GM18517 (cell line): ENCODE measurements around the gene BNC1.

Experiments
- ATAC-seq: cut with Tn5 transposase; IDR thresholded peaks from one replicate; pipeline ENCODE4 v1.9.1; 2021; ENCODE audit warnings: mild to moderate bottlenecking, moderate library complexity; ENCODE audit not compliant: unreplicated experiment

BNC1 gene

GRCh38 chr15:83284559-83285283 is at the start of gene BNC1:
BNC1 (minus strand) TSS chr15:83284664; CDS start chr15:83284628, 36 bp downstream.
- ATAC-seq = no peak

- ATAC-seq = no peak
Measured at GRCh38 chr15:83327041-83327440, 42.6 kb upstream of the BNC1 start.

DNA sequence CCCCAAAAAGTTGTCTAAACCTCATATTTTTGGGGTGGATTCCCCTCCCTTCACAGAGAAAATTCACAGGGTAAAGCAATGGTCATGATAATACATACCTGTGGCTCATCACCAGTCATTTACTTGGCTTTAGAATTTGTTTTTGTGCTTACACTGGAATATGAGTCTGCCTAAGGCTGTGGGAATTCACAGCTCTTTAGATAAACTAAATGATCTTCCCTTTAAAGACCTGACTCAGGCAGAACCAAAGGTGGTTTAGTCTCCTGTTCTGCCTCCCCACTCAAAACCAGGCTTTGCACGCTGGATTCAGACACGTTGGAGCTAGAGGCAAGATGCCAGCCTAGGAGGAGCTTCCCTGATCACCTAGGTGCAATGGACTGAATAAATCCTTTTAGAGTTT is 40.3 kb upstream of the BNC1 start:
- ATAC-seq = no peak

DNA sequence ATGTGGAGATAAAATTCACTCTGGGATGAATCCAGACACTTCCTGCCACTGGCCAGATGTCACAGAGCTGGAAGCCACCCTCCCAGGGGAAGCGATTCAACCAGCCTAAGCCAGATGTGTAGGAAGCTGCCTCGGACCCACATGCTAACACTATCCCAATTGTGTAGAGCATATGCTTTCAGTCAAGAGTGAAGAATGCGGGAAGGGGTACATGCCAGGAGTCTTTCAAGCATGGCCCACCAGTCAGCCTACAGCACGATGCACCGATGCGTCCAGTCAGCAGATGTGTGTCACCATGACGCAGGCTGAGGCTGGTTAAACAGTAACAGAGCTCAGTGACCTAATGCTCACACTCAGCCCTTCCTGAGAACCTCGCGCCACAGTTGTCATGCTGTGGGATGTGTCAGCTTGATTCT is 38.8 kb upstream of the BNC1 start:
- no peak for ATAC-seq

DNA sequence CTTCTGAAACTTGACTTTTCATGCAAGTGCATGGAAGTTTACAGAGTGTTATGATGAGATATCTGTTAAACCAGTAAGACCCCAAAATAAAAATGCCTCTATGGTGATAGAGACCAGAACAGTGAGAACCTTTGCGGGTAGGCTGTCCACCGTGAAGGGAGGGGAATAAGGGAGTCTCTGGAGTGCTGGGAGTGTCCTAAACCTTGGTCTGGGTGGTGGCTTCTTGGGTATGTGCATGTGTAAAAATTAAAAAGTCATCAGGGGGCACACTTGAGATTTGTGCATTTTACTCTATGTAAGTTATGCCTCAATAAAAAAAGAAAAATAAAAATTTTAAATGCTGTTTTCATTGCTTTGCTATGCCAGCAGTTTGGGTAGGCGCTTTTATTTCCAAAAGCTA is 38.2 kb upstream of the BNC1 start:
- no peak for ATAC-seq

DNA sequence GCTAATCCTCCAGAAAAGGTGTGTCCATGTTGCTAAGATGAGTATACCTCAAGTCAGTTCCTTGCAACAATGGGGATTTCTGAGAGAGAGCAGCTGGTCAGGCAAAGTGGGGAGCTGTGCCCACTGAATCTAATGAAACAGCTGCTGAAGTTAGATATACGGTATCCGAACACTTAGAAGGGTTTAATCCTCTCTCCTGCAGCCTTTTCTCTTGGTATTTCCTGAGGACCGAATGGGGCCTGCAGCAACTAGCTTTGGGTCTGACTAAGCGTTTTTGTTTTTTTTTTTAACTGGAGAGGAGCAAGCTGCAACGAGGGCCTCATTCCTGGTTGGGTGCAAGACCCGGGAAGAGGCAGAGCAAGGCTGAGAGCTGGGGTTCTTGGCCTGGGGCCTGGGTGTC is 37.6 kb upstream of the BNC1 start:
- ATAC-seq = no peak

DNA sequence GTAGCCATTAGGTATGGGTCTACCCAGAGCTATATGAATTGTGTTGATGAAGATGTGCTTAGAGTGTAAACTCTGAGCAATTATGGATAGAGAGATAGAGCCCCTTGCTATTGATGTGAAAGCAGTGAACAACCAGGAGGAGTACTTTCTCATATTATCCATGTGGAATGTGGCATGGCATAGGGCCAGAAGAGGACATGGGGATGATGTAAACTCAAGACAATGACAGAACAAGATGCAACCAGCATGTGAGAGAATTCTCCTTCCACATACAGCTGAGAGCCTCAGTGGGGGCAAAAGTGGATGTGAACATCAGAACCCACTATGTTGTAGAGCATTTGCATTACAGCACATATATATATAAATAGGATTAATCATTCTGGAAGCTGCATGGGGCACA is 36.4 kb upstream of the BNC1 start:
- no peak for ATAC-seq

GRCh38 chr15:83320404-83320803 is 35.9 kb upstream of the BNC1 start:
- ATAC-seq = no peak

- no peak for ATAC-seq
Measured at GRCh38 chr15:83319771-83320170, 35.3 kb upstream of the BNC1 start.

DNA sequence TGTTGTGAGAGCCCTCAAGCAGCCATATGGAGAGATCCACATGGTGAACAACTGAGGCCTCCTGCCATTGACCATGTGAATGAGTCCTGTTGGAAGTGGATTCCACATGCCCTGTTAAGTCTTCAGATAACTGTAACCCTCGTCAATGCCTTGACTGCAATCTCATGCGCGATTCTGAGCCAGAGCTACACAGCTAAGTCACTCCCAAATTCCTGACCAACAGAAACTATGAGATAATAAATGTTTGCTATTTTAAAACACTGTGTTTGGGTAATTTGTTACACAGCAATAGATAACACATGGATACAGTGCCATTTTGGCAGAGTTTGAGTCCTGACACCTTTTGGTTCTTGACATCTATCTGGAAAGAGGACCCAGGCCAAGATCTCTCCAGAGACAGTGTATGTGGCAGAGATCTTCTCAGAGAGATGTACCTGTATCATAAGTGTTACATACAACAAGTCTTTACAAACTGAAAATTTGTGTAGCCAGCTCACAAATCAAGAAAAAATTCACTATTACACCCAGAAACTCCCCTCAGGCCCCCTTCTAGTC is 34.5 kb upstream of the BNC1 start:
- no peak for ATAC-seq

DNA sequence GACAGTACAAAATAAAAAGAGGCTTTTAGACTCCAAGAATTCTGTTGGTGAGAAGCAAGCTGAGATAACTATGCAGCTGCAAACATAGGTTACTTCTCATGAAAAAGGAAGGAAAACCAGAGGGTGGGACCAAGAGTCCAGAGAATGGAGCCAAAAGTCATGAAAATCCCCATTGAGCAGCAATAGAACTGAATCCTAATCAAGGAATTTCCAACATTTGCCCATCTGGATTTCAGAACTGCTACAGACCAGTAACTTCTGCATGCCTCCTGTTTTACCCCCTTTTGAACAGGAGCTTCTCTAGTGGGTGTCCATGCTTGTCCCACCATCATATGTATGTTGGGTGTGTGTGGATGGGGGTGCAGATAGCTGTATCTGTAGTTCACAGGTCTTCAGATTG is 33.6 kb upstream of the BNC1 start:
- ATAC-seq = no peak

DNA sequence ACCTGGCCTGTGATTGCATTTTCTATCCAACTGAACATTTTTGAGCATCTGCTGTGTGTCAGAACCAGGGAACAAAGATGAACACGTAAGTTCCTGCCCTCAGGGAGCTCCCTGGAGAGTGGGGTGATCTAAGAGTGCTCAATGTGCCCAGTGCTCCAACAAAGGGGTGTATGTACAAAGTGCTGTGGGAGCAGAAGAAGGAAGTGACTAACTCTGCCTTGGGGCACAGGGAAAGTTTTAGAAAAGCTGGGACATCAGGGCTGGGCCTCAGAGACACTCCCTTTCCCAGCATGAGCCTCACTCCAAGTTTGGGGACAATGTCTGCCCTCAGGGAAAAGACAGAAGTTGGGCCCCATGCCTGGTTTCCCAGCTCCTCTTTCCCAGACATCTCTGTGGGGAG is 27.6 kb upstream of the BNC1 start:
- ATAC-seq = no peak

DNA sequence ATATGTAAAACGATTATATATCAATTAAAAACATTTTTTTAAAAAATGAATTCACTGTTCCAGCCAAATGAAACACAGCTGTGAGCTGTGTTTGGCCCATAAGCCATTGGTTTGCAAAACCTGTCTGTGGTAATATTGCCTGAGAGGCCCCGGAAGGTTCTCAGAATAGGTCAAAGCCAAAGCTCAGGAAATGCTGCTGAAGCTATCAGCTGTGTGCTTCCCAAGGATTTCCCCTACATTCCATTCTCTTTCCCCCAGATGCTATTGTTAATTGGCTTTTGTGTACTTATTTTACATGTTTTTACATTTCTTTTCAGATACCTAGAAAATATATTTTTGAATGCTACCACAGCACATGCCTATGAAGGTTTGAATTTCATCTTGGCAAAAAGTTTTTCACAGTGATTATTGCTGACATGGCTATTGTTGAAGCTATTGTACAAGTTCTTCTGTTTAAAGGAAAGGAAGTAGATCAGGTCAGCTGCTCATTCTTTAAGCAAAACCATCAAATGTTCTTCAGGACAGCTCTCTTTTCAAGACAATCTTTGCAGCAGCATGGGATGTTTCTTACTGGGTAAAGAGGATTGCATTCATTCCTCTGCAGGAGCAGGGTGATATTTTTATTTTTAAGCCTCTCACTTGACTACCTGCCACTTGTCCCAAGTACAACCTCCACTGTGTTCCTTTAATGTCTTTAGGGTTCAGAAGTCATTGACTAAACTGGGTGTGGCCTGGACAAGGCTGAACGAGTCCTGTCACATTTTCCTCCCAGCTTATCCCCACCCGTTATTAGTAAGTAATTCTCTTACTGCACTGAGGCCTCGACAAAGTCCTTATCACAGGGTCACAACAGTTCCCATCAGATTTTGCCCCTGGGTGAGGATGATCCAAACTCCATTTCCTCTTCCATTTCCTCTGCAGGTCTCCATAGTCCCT is 26.3 kb upstream of the BNC1 start:
- no peak for ATAC-seq

- ATAC-seq = no peak
Measured at GRCh38 chr15:83308671-83309070, 24.2 kb upstream of the BNC1 start.

GRCh38 chr15:83306561-83306960 is 22.1 kb upstream of the BNC1 start:
- no peak for ATAC-seq

DNA sequence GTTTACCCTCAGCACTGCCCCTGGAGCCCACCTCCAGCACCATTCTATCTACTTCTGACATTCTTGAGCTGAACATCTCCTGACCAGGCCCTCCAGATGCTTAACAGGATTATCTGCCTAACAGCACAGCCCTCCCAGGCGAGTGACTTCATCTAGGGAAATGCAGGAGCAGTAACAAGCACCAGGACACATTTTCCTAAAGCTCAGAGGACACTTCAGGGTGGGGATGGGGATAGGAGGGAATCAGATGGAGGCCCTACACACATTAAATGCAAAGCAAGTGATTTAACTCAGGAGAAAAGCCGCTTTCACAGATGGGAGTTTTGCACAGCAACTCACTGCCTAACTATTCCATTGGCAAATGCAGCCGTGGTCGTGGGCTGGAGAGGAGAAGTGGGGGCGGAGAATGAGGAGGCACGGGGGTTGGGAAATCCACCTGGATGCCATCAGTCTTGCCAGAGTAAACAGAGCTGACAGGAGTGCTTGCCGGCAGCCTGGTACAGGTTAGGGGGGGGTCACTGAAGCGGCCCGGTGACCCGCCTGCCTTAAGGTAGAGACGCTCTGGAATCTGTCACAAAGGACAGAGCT is 21.3 kb upstream of the BNC1 start:
- ATAC-seq = no peak

DNA sequence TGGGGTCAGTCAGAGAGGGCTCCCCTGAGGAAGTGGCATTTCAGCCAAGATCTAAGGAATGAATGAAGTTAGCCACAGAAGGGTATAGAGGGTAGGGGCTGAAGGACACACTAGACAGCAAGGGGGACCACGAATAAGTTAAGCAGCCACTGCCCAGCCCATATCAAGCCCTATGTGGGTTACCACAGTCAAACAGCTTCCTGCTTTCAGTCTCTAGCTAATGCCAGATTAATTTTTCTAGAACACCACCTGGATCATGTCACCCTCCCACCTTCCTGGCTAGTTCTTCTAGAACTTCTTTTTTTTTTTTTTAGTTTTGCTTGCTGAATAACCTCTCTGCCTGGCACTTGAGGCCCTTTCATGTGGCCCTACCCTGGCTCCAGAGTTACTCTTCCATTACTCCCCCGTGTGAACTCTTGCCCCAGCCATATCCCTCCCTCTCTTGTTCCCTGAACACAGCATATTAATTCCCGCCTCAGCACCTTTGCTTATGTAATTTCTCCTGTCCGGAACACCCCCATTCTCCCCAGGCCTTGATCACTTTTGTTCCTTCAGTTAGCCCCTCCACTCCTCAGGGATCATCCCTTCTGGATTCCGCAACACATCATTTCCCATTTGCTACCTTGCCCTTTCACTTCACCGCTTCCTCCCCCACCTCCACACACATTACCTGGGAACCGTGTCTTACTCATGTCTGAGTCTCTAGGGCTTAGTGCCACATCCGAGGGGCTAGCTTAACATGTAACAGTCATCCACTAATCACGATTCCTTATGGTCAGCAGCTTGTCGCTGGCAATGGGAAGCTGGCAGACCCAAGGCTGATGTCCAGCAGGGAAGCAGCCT is 20.6 kb upstream of the BNC1 start:
- no peak for ATAC-seq

GRCh38 chr15:83303535-83303934 is 19.1 kb upstream of the BNC1 start:
- ATAC-seq = no peak

DNA sequence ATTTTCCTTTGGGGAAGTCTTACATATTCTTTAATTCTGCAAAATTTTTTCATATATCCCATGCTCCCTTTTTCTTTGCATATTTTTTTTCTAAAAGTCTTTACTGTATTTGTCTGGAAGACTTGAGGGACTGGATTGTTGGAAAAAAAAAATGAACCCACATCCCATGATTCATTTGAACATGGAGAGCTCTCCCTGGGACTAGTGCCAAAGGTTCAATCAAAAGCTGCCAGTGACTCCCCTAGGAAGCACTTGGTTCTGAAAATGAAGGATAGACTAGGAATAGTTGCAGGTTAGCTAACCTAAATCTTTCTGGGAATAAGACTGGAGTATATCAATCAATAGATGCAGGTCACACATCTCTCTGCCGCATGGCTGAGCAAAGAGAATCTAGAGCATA is 16.4 kb upstream of the BNC1 start:
- ATAC-seq = no peak

DNA sequence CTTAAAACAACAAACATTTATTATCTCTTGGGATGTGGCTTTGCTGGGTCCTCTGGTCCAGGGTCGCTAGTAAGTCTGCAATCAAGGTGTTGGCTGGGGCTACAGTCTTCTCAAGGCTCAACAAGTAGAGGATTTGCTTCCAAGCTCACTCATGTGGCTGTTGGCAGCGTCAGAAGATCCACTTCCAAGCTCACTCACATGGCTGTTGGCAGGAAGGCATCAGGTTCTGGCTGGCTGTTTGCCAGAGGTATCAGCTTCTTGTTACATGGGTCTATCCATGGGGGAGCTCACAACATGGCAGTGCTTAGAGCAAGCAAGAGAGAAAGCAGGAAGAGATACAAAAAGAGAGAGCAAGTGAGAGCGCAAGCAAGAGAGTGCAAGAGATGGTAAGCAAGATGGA is 15.0 kb upstream of the BNC1 start:
- ATAC-seq = no peak

- no peak for ATAC-seq
Measured at GRCh38 chr15:83295417-83295816, 11.0 kb upstream of the BNC1 start.
